C4-2B (cell line): Measurements from ENCODE around the gene ENTPD1.

ENCODE experiments used
- CTCF ChIP-seq: fragments of 450-650 bp; conservative IDR thresholded peaks from 2 replicates; pipeline ENCODE4 v1.5.1; 2017; ENCODE audit warnings: mild to moderate bottlenecking
- ZFX ChIP-seq: fragments of 450-650 bp; IDR thresholded peaks from 2 replicates; pipeline ENCODE4 v1.6.1; 2017

- TF ChIP-seq CTCF: no peak
- TF ChIP-seq ZFX: no peak
Measured at GRCh38 chr10:95792874-95793285, 36.9 kb downstream of the ENTPD1 start.
